H9 (cell line): Measurements from ENCODE around the gene XPNPEP3. TPM values are rescaled to one million over a fixed set of nuclear protein-coding genes. Genes with fewer than 3 reads are reported as not detected.

Source experiments
- DNase-seq: peaks from one replicate; pipeline ENCODE4 v3.0.0-alpha.2; 2017
- H2AFZ ChIP-seq: one replicate; pipeline ENCODE4 v1.6.1; 2013; ENCODE audit warnings: mild to moderate bottlenecking, low read length, control low read depth, moderate library complexity
- H2AK5ac ChIP-seq: 2 replicates; pipeline ENCODE4 v1.6.1; 2013; ENCODE audit warnings: low read length, control low read depth, mixed read lengths; ENCODE audit not compliant: insufficient read length
- H2BK120ac ChIP-seq: one replicate; pipeline ENCODE4 v1.6.1; 2013; ENCODE audit warnings: low read depth, mild to moderate bottlenecking, low read length, control low read depth, inconsistent platforms; ENCODE audit not compliant: poor library complexity, severe bottlenecking
- H2BK12ac ChIP-seq: 2 replicates; pipeline ENCODE4 v1.6.1; 2013; ENCODE audit warnings: low read length, control low read depth, mixed read lengths, low read depth; ENCODE audit not compliant: insufficient read length
- H2BK15ac ChIP-seq: 2 replicates; pipeline ENCODE4 v1.6.1; 2013; ENCODE audit warnings: low read depth, low read length, control low read depth
- H2BK20ac ChIP-seq: one replicate; pipeline ENCODE4 v1.6.1; 2013; ENCODE audit warnings: low read depth, mild to moderate bottlenecking, low read length, control low read depth, inconsistent platforms; ENCODE audit not compliant: poor library complexity, severe bottlenecking
- H2BK5ac ChIP-seq: 2 replicates; pipeline ENCODE4 v1.6.1; 2013; ENCODE audit warnings: low read length, control low read depth, mixed read lengths; ENCODE audit not compliant: insufficient read length
- H3K14ac ChIP-seq: 2 replicates; pipeline ENCODE4 v1.6.1; 2013; ENCODE audit warnings: low read length, control low read depth; ENCODE audit not compliant: insufficient read depth
- H3K18ac ChIP-seq: 2 replicates; pipeline ENCODE4 v1.6.1; 2013; ENCODE audit warnings: low read depth, mild to moderate bottlenecking, mixed read lengths, low read length, control low read depth; ENCODE audit not compliant: insufficient read length
- H3K23ac ChIP-seq: 2 replicates; pipeline ENCODE4 v1.6.1; 2013; ENCODE audit warnings: low read length, control low read depth, mixed read lengths, low read depth; ENCODE audit not compliant: insufficient read length
- H3K23me2 ChIP-seq: 2 replicates; pipeline ENCODE4 v1.6.1; 2013; ENCODE audit warnings: low read depth, mild to moderate bottlenecking, mixed read lengths, low read length, control low read depth; ENCODE audit not compliant: insufficient read length, poor library complexity, severe bottlenecking
- H3K27ac ChIP-seq: 2 replicates; pipeline ENCODE4 v1.5.1; 2013; ENCODE audit warnings: low read length, control low read depth, mixed read lengths, low read depth; ENCODE audit not compliant: insufficient read length
- H3K27me3 ChIP-seq: 2 replicates; pipeline ENCODE4 v1.6.1; 2013; ENCODE audit warnings: low read length, control low read depth, inconsistent platforms; ENCODE audit not compliant: insufficient read depth
- H3K4ac ChIP-seq: 2 replicates; pipeline ENCODE4 v1.6.1; 2013; ENCODE audit warnings: low read depth, mild to moderate bottlenecking, control low read depth, inconsistent platforms, low read length, moderate library complexity
- H3K4me1 ChIP-seq: 2 replicates; pipeline ENCODE4 v1.6.1; 2013; ENCODE audit warnings: low read length, control low read depth, inconsistent platforms; ENCODE audit not compliant: insufficient read depth
- H3K4me2 ChIP-seq: 2 replicates; pipeline ENCODE4 v1.6.1; 2013; ENCODE audit warnings: low read length, control low read depth, mixed read lengths; ENCODE audit not compliant: insufficient read length, insufficient read depth
- H3K56ac ChIP-seq: 2 replicates; pipeline ENCODE4 v1.6.1; 2013; ENCODE audit warnings: low read depth, mild to moderate bottlenecking, mixed read lengths, low read length, control low read depth; ENCODE audit not compliant: insufficient read length
- H3K79me1 ChIP-seq: 2 replicates; pipeline ENCODE4 v1.6.1; 2013; ENCODE audit warnings: low read depth, mild to moderate bottlenecking, moderate library complexity, low read length, control low read depth, inconsistent platforms; ENCODE audit not compliant: insufficient read depth, poor library complexity, severe bottlenecking
- H3K79me2 ChIP-seq: 2 replicates; pipeline ENCODE4 v1.6.1; 2013; ENCODE audit warnings: low read length, control low read depth, inconsistent platforms; ENCODE audit not compliant: insufficient read depth
- H3K9ac ChIP-seq: 2 replicates; pipeline ENCODE4 v1.6.1; 2013; ENCODE audit warnings: low read length, control low read depth, mixed read lengths; ENCODE audit not compliant: insufficient read length; ENCODE audit errors: extremely low read depth
- H3K9me3 ChIP-seq: one replicate; pipeline ENCODE4 v1.6.1; 2013; ENCODE audit warnings: low read depth, low read length, inconsistent platforms; ENCODE audit not compliant: control insufficient read depth
- H3T11ph ChIP-seq: one replicate; pipeline ENCODE4 v1.6.1; 2013; ENCODE audit warnings: mild to moderate bottlenecking, low read length, control low read depth, inconsistent platforms
- H4K20me1 ChIP-seq: one replicate; pipeline ENCODE4 v1.6.1; 2013; ENCODE audit not compliant: control insufficient read depth, insufficient read length, insufficient read depth
- H4K5ac ChIP-seq: 2 replicates; pipeline ENCODE4 v1.6.1; 2013; ENCODE audit warnings: low read depth, mild to moderate bottlenecking, mixed read lengths, low read length, control low read depth; ENCODE audit not compliant: insufficient read length
- H4K8ac ChIP-seq: replicated peaks from 2 replicates; pipeline ENCODE4 v1.6.1; 2013; ENCODE audit warnings: low read length, control low read depth, mixed read lengths, low read depth; ENCODE audit not compliant: insufficient read length
- H4K91ac ChIP-seq: 2 replicates; pipeline ENCODE4 v1.6.1; 2013; ENCODE audit warnings: low read depth, mild to moderate bottlenecking, moderate library complexity, mixed read lengths, low read length, control low read depth; ENCODE audit not compliant: insufficient read length
- H3K27ac Mint-ChIP-seq, 3 experiments: 2 replicates in 2 of 3; 3 replicates in 1 of 3; pipeline ENCODE4 v1.8.0; 2020 to 2021; ENCODE audit warnings: mixed read lengths in 3 of 3, mild to moderate bottlenecking in 1 of 3, moderate library complexity in 1 of 3
- H3K27me3 Mint-ChIP-seq: 2 replicates; pipeline ENCODE4 v1.8.0; 2021; ENCODE audit warnings: low read depth, mild to moderate bottlenecking, moderate library complexity, mixed read lengths
- H3K36me3 Mint-ChIP-seq, 3 experiments: 2 replicates in 2 of 3; 3 replicates in 1 of 3; pipeline ENCODE4 v1.8.0; 2020 to 2021; ENCODE audit warnings: low read depth in 3 of 3, mixed read lengths in 3 of 3; ENCODE audit not compliant: insufficient read depth in 1 of 3
- H3K4me1 Mint-ChIP-seq, 2 experiments: 2 replicates each; pipeline ENCODE4 v1.8.0; 2020; ENCODE audit warnings: mixed read lengths in 2 of 2
- H3K4me3 Mint-ChIP-seq, 2 experiments: 2 replicates in 1 of 2; 3 replicates in 1 of 2; pipeline ENCODE4 v1.8.0; 2020 to 2021; ENCODE audit warnings: mild to moderate bottlenecking in 2 of 2, mixed read lengths in 2 of 2, moderate library complexity in 1 of 2
- H3K9me3 Mint-ChIP-seq, 2 experiments: 2 replicates in 1 of 2; 3 replicates in 1 of 2; pipeline ENCODE4 v1.8.0; 2020; ENCODE audit warnings: mild to moderate bottlenecking in 2 of 2, mixed read lengths in 2 of 2, moderate library complexity in 1 of 2
- CTCF ChIP-seq: fragments of 200-600 bp; sonication (generic); conservative IDR thresholded peaks from 3 replicates; pipeline ENCODE4 v1.8.0; 2021; ENCODE audit warnings: antibody characterized with exemption, mild to moderate bottlenecking
- WGBS: extraction: QIAGEN DNeasy Blood & Tissue Kit; methylation state at CpG from one replicate; pipeline ENCODE4 v1.1.7; 2013; ENCODE audit warnings: missing lambda C conversion rate, low lambda C conversion rate, mixed read lengths; ENCODE audit not compliant: insufficient read length; ENCODE audit errors: extremely low coverage; 5-methylcytosine and 5-hydroxymethylcytosine counted together
- total RNA-seq: library from RNA; stranded (reverse); gene quantifications from 2 replicates; pipeline ENCODE4 v1.2.1, GENCODE V29; 2021

XPNPEP3 gene
- total RNA-seq, 1 experiment from 2014 or later, result 18.3 TPM

- Histone ChIP-seq H3K23ac (no peak overlapping the region), H3K9ac (no peak overlapping the region), H3K18ac (no peak overlapping the region), H2BK20ac (no peak overlapping the region), H3K27me3 (no peaks in the 10 kb centered on the region), H3K27ac (no peak overlapping the region), H4K8ac (no peak overlapping the region), H2AK5ac (no peak overlapping the region), H2BK120ac (no peak overlapping the region), H3K23me2 (no peaks in the 10 kb centered on the region), H4K5ac (no peak overlapping the region), H3K14ac (no peak overlapping the region), H3K9me3 (no peaks in the 10 kb centered on the region), H2BK15ac (no peak overlapping the region), H3K79me2 (no peaks in the 10 kb centered on the region), H3K79me1 (no peaks in the 10 kb centered on the region), H3K4ac (no peak overlapping the region), H3K4me2 (no peak overlapping the region), H2BK12ac (no peak overlapping the region), H2AFZ (no peak overlapping the region), H3K4me1 (no peaks in the 10 kb centered on the region), H3T11ph (no peak overlapping the region), H2BK5ac (no peak overlapping the region), H4K20me1 (no peaks in the 10 kb centered on the region), H4K91ac (no peak overlapping the region), H3K56ac (no peak overlapping the region)
- no peak overlapping the region for H3K4me3 Mint-ChIP-seq
- H3K27me3 Mint-ChIP-seq, result no peaks in the 10 kb centered on the region
- no peaks in the 10 kb centered on the region for H3K9me3 Mint-ChIP-seq
- peaks cover 0 to 1% (median 0%) of the 10 kb centered on the region in 3 experiments; a peak in 1 of 7 replicates for H3K36me3 Mint-ChIP-seq
- H3K4me1 Mint-ChIP-seq, result no peaks in the 10 kb centered on the region
- DNase-seq, result no peak
- WGBS, result no CpG with 5 or more reads among the region's 2 CpGs
- no peak for TF ChIP-seq CTCF
- H3K27ac Mint-ChIP-seq, result no peak overlapping the region
These were observed 82.3 kb downstream of the XPNPEP3 start for GRCh38 chr22:40939202-40939601.
